Breast epithelium (tissue), 4 donors: ENCODE data around the gene TAOK2. TPM values are rescaled to one million over a fixed set of nuclear protein-coding genes. Genes with fewer than 3 reads are reported as not detected.

ENCODE experiments used
- DNase-seq, 2 donors: peaks; one replicate each; pipeline ENCODE4 v3.0.0-alpha.2; 2019; ENCODE audit warnings: low spot score in 2 of 2
- H3K27ac ChIP-seq, 2 donors: fragments of 200-600 bp; sonication (generic) in 1 of 2; one replicate each; pipeline ENCODE4 v1.5.1; 2016 to 2019; ENCODE audit warnings: mild to moderate bottlenecking in 1 of 2
- H3K27me3 ChIP-seq, 2 donors: fragments of 200-600 bp; sonication (generic) in 1 of 2; one replicate each; pipeline versions ENCODE4 v1.5.1 to v1.6.0; 2017 to 2019; ENCODE audit warnings: control low read depth in 1 of 2, mild to moderate bottlenecking in 1 of 2
- H3K36me3 ChIP-seq: fragments of 200-600 bp; one replicate; pipeline ENCODE4 v1.5.1; 2019
- H3K4me1 ChIP-seq, 2 donors: fragments of 200-600 bp; sonication (generic); one replicate each; pipeline ENCODE4 v1.5.1; 2016 to 2019; ENCODE audit warnings: control low read depth in 1 of 2
- H3K4me3 ChIP-seq, 3 donors: fragments of 200-600 bp; sonication (generic); 1 replicate in 2 of 3; 2 replicates in 1 of 3; pipeline ENCODE4 v1.5.1; 2016 to 2019; ENCODE audit warnings: mild to moderate bottlenecking in 3 of 3, moderate library complexity in 2 of 3
- H3K9me3 ChIP-seq, 2 donors: fragments of 200-600 bp; sonication (generic) in 1 of 2; one replicate each; pipeline ENCODE4 v1.5.1; 2016 to 2019; ENCODE audit warnings: control low read depth in 1 of 2
- CTCF ChIP-seq, 3 donors: fragments of 450-650 bp; IDR thresholded peaks; one replicate each; pipeline ENCODE4 v1.5.1; 2016 to 2017; ENCODE audit warnings: antibody characterized with exemption in 3 of 3, mild to moderate bottlenecking in 3 of 3, moderate library complexity in 3 of 3
- POLR2A ChIP-seq: fragments of 450-650 bp; IDR thresholded peaks from one replicate; pipeline ENCODE4 v1.6.1; 2016; ENCODE audit warnings: antibody characterized with exemption, mild to moderate bottlenecking, moderate library complexity
- POLR2AphosphoS5 ChIP-seq, 3 donors: sonication (generic); formaldehyde crosslinking; IDR thresholded peaks; one replicate each; pipeline ENCODE4 v1.6.1; 2017; ENCODE audit warnings: antibody characterized with exemption in 3 of 3
- intact Hi-C: fragments of 100-400 bp; cut with DNase I; formaldehyde crosslinking; loops from one replicate; pipeline ENCODE4 v1.15.1; 2023; ENCODE audit warnings: low total_unique reads
- total RNA-seq, 3 donors: library from RNA; depleted of rRNA; stranded (reverse); fragments of >200 nt; gene quantifications; one replicate each; pipeline ENCODE4 v1.1.0, GENCODE V29; 2016

Gene TAOK2
- total RNA-seq, 3 donors from 2014 or later, result 31.8 to 51.1 (median 37.3) TPM

- Histone ChIP-seq H3K36me3 (no peaks in the 10 kb centered on the region), H3K9me3 (no peaks in the 10 kb centered on the region), H3K27me3 (no peaks in the 10 kb centered on the region), H3K4me3 (no peak overlapping the region), H3K4me1 (no peaks in the 10 kb centered on the region), H3K27ac (no peak overlapping the region)
- intact Hi-C loops, result no loop called here
- TF ChIP-seq CTCF (IDR thresholded peaks at IDR 0.05) (no peak), POLR2AphosphoS5 (IDR thresholded peaks at IDR 0.05) (no peak), POLR2A (no peak)
- no peak for DNase-seq
Measured at GRCh38 chr16:30002614-30003346, 29.1 kb downstream of the TAOK2 start.

- DNase-seq, result no peak
- no peaks in the 10 kb centered on the region for H3K4me1 ChIP-seq
- TF ChIP-seq POLR2A (no peak), POLR2AphosphoS5 (IDR thresholded peaks at IDR 0.05) (no peak), CTCF (IDR thresholded peaks at IDR 0.05) (no peak)
- no peaks in the 10 kb centered on the region for H3K36me3 ChIP-seq
- no peaks in the 10 kb centered on the region for H3K9me3 ChIP-seq
- no peaks in the 10 kb centered on the region for H3K27me3 ChIP-seq
- intact Hi-C loops, result no loop called here
- no peak overlapping the region for H3K4me3 ChIP-seq
- no peak overlapping the region for H3K27ac ChIP-seq
Measured at GRCh38 chr16:30003670-30004423, 30.2 kb downstream of the TAOK2 start.

GRCh38 chr16:30004424-30004776 lies 30.7 kb downstream of the TAOK2 start:
- Histone ChIP-seq H3K27ac (no peak overlapping the region), H3K4me3 (no peak overlapping the region), H3K27me3 (peaks cover under 1 to 2% of the 10 kb centered on the region in 2 donors), H3K4me1 (no peaks in the 10 kb centered on the region), H3K36me3 (no peaks in the 10 kb centered on the region), H3K9me3 (no peaks in the 10 kb centered on the region)
- intact Hi-C loops, result no loop called here
- TF ChIP-seq CTCF (IDR thresholded peaks at IDR 0.05) (no peak), POLR2AphosphoS5 (IDR thresholded peaks at IDR 0.05) (no peak), POLR2A (no peak)
- DNase-seq, result no peak

GRCh38 chr16:30004811-30005242 lies 31.2 kb downstream of the TAOK2 start:
- TF ChIP-seq POLR2AphosphoS5 (IDR thresholded peaks at IDR 0.05) (no peak), CTCF (IDR thresholded peaks at IDR 0.05) (no peak), POLR2A (no peak)
- Histone ChIP-seq H3K9me3 (no peaks in the 10 kb centered on the region), H3K27me3 (peaks cover 4 to 5% of the 10 kb centered on the region in 2 donors), H3K27ac (no peak overlapping the region), H3K36me3 (no peaks in the 10 kb centered on the region), H3K4me1 (no peaks in the 10 kb centered on the region), H3K4me3 (no peak overlapping the region)
- intact Hi-C loops, result no loop called here
- no peak for DNase-seq
